Endothelial cell of umbilical vein (primary cell): Measurements from ENCODE around the gene SLC52A1. TPM values are rescaled to one million over a fixed set of nuclear protein-coding genes. Genes with fewer than 3 reads are reported as not detected.
A peak's percentile ranks its signal among the peaks of the same experiment; 100 is the strongest.

ENCODE experiments used
- BruUV-seq: library from RNA; stranded (reverse); fragments of 400-500 nt; replicated peaks from 2 replicates; lab custom pipeline; 2021; lab: Mats Ljungman, UMichigan
- CTCF ChIA-PET: fragments of 300-600, 350-600 bp; sonication (Branson Sonifier 250); formaldehyde crosslinking; loops from one replicate; lab custom pipeline; 2021; ENCODE audit warnings: antibody characterized with exemption, inconsistent platforms; lab: Charles Lee
- POLR2A ChIA-PET: fragments of 300-600, 350-600 bp; sonication (Branson Sonifier 250); formaldehyde crosslinking; loops from one replicate; lab custom pipeline; 2021; ENCODE audit warnings: antibody characterized with exemption, inconsistent platforms; lab: Charles Lee
- DNase-seq: peaks from one replicate; pipeline ENCODE4 v3.0.0-alpha.2; 2011; ENCODE audit warnings: low read depth, low spot score
- FAIRE-seq: peaks from 2 replicates; lab custom pipeline; 2011; peaks lifted over from hg19 to GRCh38; lab: Jason Lieb, UNC
- H2AFZ ChIP-seq: 2 replicates; pipeline ENCODE4 v1.6.0; 2012; ENCODE audit warnings: low read depth, low read length, control low read depth, inconsistent platforms
- H3K27ac ChIP-seq: 2 replicates; pipeline ENCODE4 v1.5.1; 2011; ENCODE audit warnings: low read depth, mild to moderate bottlenecking, control low read depth, low read length, moderate library complexity; ENCODE audit not compliant: insufficient read depth
- H3K27me3 ChIP-seq, 2 experiments: 2 replicates each; pipeline versions ENCODE4 v1.6.0 to v1.6.1; 2011; ENCODE audit warnings: low read length in 2 of 2, mixed read lengths in 1 of 2; ENCODE audit not compliant: control insufficient read depth in 2 of 2, insufficient read depth in 2 of 2
- H3K36me3 ChIP-seq, 2 experiments: 2 replicates in 1 of 2; 3 replicates in 1 of 2; pipeline ENCODE4 v1.5.1; 2011; ENCODE audit warnings: low read length in 2 of 2, mild to moderate bottlenecking in 1 of 2, moderate library complexity in 1 of 2; ENCODE audit not compliant: control insufficient read depth in 2 of 2, insufficient read depth in 2 of 2; ENCODE audit errors: extremely low read depth in 1 of 2
- H3K4me1 ChIP-seq: 3 replicates; pipeline ENCODE4 v1.5.1; 2011; ENCODE audit warnings: mild to moderate bottlenecking, low read length; ENCODE audit not compliant: control insufficient read depth, insufficient read depth; ENCODE audit errors: extremely low read depth
- H3K4me2 ChIP-seq: 2 replicates; pipeline ENCODE4 v1.6.1; 2011; ENCODE audit warnings: low read length, control low read depth, mixed read lengths; ENCODE audit not compliant: insufficient read depth
- H3K4me3 ChIP-seq, 3 experiments: fragments of 200-600 bp in 1 of 3; sonication (generic), shearing (Covaris generic) in 1 of 3; replicated peaks in 1 of 3; 2 replicates each; pipeline ENCODE4 v1.5.1; 2011 to 2016; ENCODE audit warnings: control low read depth in 3 of 3, low read length in 3 of 3, mild to moderate bottlenecking in 2 of 3, inconsistent platforms in 1 of 3, low read depth in 1 of 3, moderate library complexity in 1 of 3; ENCODE audit not compliant: insufficient read depth in 1 of 3
- H3K79me2 ChIP-seq: 2 replicates; pipeline ENCODE4 v1.6.0; 2012; ENCODE audit warnings: low read length, inconsistent platforms; ENCODE audit not compliant: control insufficient read depth, insufficient read depth
- H3K9ac ChIP-seq: replicated peaks from 2 replicates; pipeline ENCODE3; 2011; ENCODE audit warnings: low read length, control low read depth; ENCODE audit not compliant: insufficient read depth; ENCODE audit errors: extremely low read depth
- H3K9me1 ChIP-seq: replicated peaks from 3 replicates; pipeline ENCODE4 v1.6.0; 2011; ENCODE audit warnings: mild to moderate bottlenecking, low read length; ENCODE audit not compliant: control insufficient read depth, insufficient read depth; ENCODE audit errors: extremely low read depth
- H3K9me3 ChIP-seq: replicated peaks from 2 replicates; pipeline ENCODE4 v1.5.1; 2012; ENCODE audit warnings: low read length, inconsistent platforms; ENCODE audit not compliant: control insufficient read depth, insufficient read depth
- H4K20me1 ChIP-seq: replicated peaks from 2 replicates; pipeline ENCODE3; 2011; ENCODE audit warnings: mild to moderate bottlenecking, low read length; ENCODE audit not compliant: control insufficient read depth, insufficient read depth; ENCODE audit errors: extremely low read depth
- EZH2 ChIP-seq: IDR thresholded peaks from 2 replicates; pipeline ENCODE4 v1.6.1; 2012; ENCODE audit warnings: borderline replicate concordance, low read depth, mild to moderate bottlenecking, moderate library complexity, low read length, inconsistent platforms; ENCODE audit not compliant: severe bottlenecking
- FOS ChIP-seq: IDR thresholded peaks from 2 replicates; pipeline ENCODE4 v1.6.1; 2011; ENCODE audit warnings: mild to moderate bottlenecking, low read length, moderate library complexity, borderline replicate concordance; ENCODE audit not compliant: insufficient read depth
- GATA2 ChIP-seq: IDR thresholded peaks from 2 replicates; pipeline ENCODE4 v1.7.0; 2011; ENCODE audit warnings: low read depth, mild to moderate bottlenecking, moderate library complexity, mixed read lengths, low read length; ENCODE audit not compliant: insufficient read length, insufficient read depth
- JUN ChIP-seq: IDR thresholded peaks from 2 replicates; pipeline ENCODE4 v1.6.1; 2011; ENCODE audit warnings: borderline replicate concordance, low read depth; ENCODE audit not compliant: insufficient read length, insufficient read depth
- MYC ChIP-seq: IDR thresholded peaks from one replicate; pipeline ENCODE4 v1.6.1; 2011; ENCODE audit warnings: mild to moderate bottlenecking, low read depth, low read length
- POLR2A ChIP-seq: IDR thresholded peaks from 2 replicates; pipeline ENCODE4 v1.6.1; 2012; ENCODE audit warnings: low read depth, mild to moderate bottlenecking, control low read depth, low read length
- POLR2AphosphoS5 ChIP-seq: IDR thresholded peaks from 2 replicates; pipeline ENCODE4 v1.6.1; 2012; ENCODE audit warnings: low read depth, mild to moderate bottlenecking, control low read depth, low read length, moderate library complexity; ENCODE audit not compliant: insufficient read depth
- dilution Hi-C: fragments of 300-500 bp; cut with MboI; formaldehyde crosslinking; loops from one replicate; pipeline ENCODE4 v1.15.0; 2019; ENCODE audit warnings: low sequenced_read_pairs; ENCODE audit not compliant: extremely low pct_ligation_motif_present
- intact Hi-C: fragments of 100-400 bp; cut with micrococcal nuclease; formaldehyde crosslinking; loops from one replicate; pipeline ENCODE4 v1.10.0; 2022
- polyA plus RNA-seq, 4 experiments: library from polyadenylated mRNA; depleted of rRNA in 3 of 4; stranded (reverse) in 3 of 4; unstranded in 1 of 4; fragments of >200 nt; gene quantifications; 2 replicates each; pipeline versions ENCODE4 v1.2.1 to v1.2.3, GENCODE V29; 2011 to 2012; ENCODE audit warnings: missing spikeins in 1 of 4
- total RNA-seq: library from RNA; stranded (reverse); gene quantifications from 2 replicates; pipeline ENCODE4 v1.2.3, GENCODE V29; 2021
- TF ChIP-seq, protein P1 (sequence below): IDR thresholded peaks from 2 replicates; pipeline ENCODE4 v1.6.1; 2011; ENCODE audit not compliant: insufficient read depth, insufficient read length
- TF ChIP-seq, protein P2 (sequence below), 2 donors: IDR thresholded peaks; 1 replicate in 1 of 2; 2 replicates in 1 of 2; pipeline ENCODE4 v1.5.1; 2011; ENCODE audit warnings: low read length in 2 of 2, mild to moderate bottlenecking in 2 of 2, moderate library complexity in 2 of 2, control low read depth in 1 of 2, inconsistent platforms in 1 of 2, low read depth in 1 of 2; ENCODE audit not compliant: insufficient read depth in 1 of 2; ENCODE audit errors: extremely low read depth in 1 of 2

SLC52A1 gene
- total and polyA plus RNA-seq, 2 donors (not counting 3 experiments of a cell fraction or from before 2014, with no cell fraction given), result 0.04 TPM; not detected in 1

DNA sequence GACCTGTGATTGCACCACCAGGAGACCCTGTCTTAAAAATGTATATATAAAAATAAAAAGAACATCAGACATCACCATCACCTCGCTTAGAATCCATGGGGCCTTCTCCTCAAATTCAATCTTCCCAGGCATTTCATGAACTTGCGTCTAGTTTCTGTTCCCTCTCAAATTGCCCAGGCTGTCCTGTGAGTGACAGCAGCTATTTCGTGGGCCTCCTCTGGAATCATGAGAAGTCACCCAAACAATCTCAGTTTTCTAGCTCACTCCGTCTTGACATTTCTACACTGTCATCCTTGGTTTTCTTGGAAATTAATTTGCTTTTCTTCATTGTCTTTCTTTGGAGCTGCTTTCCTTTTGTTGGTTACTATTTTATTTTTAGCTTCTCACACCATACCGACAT is 7.3 kb downstream of the SLC52A1 start:
- intact Hi-C loops, result no loop called here
- TF ChIP-seq EZH2 (no peak), GATA2 (no peak), POLR2A (no peak), FOS (no peak), POLR2AphosphoS5 (no peak), JUN (no peak), MYC (no peak)
- TF ChIP-seq, protein P1, sequence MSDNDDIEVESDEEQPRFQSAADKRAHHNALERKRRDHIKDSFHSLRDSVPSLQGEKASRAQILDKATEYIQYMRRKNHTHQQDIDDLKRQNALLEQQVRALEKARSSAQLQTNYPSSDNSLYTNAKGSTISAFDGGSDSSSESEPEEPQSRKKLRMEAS, result no peak
- TF ChIP-seq, protein P2, sequence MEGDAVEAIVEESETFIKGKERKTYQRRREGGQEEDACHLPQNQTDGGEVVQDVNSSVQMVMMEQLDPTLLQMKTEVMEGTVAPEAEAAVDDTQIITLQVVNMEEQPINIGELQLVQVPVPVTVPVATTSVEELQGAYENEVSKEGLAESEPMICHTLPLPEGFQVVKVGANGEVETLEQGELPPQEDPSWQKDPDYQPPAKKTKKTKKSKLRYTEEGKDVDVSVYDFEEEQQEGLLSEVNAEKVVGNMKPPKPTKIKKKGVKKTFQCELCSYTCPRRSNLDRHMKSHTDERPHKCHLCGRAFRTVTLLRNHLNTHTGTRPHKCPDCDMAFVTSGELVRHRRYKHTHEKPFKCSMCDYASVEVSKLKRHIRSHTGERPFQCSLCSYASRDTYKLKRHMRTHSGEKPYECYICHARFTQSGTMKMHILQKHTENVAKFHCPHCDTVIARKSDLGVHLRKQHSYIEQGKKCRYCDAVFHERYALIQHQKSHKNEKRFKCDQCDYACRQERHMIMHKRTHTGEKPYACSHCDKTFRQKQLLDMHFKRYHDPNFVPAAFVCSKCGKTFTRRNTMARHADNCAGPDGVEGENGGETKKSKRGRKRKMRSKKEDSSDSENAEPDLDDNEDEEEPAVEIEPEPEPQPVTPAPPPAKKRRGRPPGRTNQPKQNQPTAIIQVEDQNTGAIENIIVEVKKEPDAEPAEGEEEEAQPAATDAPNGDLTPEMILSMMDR (IDR thresholded peaks at IDR 0.05; ENCODE audit: extremely low read depth in 1 of 2, insufficient read depth in 1 of 2, low read depth in 1 of 2, low read length in 2 of 2), result no peak
- Histone ChIP-seq H3K4me3 (no peak overlapping the region), H3K27me3 (no peaks in the 10 kb centered on the region), H3K4me2 (no peak overlapping the region), H3K36me3 (peaks cover 0 to 6% of the 10 kb centered on the region in 2 experiments), H3K79me2 (no peaks in the 10 kb centered on the region), H3K4me1 (peaks cover 5% of the 10 kb centered on the region), H4K20me1 (no peaks in the 10 kb centered on the region), H3K9me1 (no peaks in the 10 kb centered on the region), H3K27ac (no peak overlapping the region), H2AFZ (no peak overlapping the region), H3K9me3 (no peaks in the 10 kb centered on the region), H3K9ac (no peak overlapping the region)
- BruUV-seq, result TSS peak; percentile 3
- CTCF ChIA-PET, result interaction anchor here (1.1 to 6.5 kb wide), 5 partner anchors 9 to 119 kb away, joined by 3 to 72 read pairs (median 5); no protein-coding TSS in a partner anchor
- DNase-seq (no peak), FAIRE-seq (no peak)
- POLR2A ChIA-PET, result no interaction called here
- dilution Hi-C loops, result no loop called here
